ENCODE results near the gene PPM1N. TPM values are rescaled to one million over a fixed set of nuclear protein-coding genes. Genes with fewer than 3 reads are reported as not detected.

The PPM1N gene
- total and polyA plus RNA-seq, 2 of the 13 experiments (the other 11 are each of a cell fraction or from before 2014, with no cell fraction given), result 0.31 to 1.8 TPM

GRCh38 chr19:45523642-45524256 lies 25.5 kb downstream of the PPM1N start (continued):
- no peak for TF ChIP-seq ZBTB10 (CRISPR knock-in tag; IDR thresholded peaks at IDR 0.05; ENCODE audit: borderline replicate concordance)
- no peak for TF ChIP-seq SMARCE1 (IDR thresholded peaks at IDR 0.05; ENCODE audit: borderline replicate concordance)
- no peak for TF ChIP-seq TIGD3 (CRISPR knock-in tag; IDR thresholded peaks at IDR 0.05; ENCODE audit: borderline replicate concordance)
- TF ChIP-seq CEBPG (CRISPR knock-in tag; IDR thresholded peaks at IDR 0.05), result no peak
- TF ChIP-seq SNAPC2 (CRISPR knock-in tag; IDR thresholded peaks at IDR 0.05), result no peak
- no peak for TF ChIP-seq LBX2 (CRISPR knock-in tag; IDR thresholded peaks at IDR 0.05; ENCODE audit: borderline replicate concordance)
- TF ChIP-seq ZNF768 (CRISPR knock-in tag; IDR thresholded peaks at IDR 0.05), result no peak
- no peak for TF ChIP-seq NCOA5 (CRISPR knock-in tag; IDR thresholded peaks at IDR 0.05)
- TF ChIP-seq ZMYM3 (CRISPR knock-in tag; IDR thresholded peaks at IDR 0.05), result no peak
- TF ChIP-seq ZNF552 (CRISPR knock-in tag; IDR thresholded peaks at IDR 0.05; ENCODE audit: borderline replicate concordance), result no peak
- TF ChIP-seq ZFX (CRISPR knock-in tag; IDR thresholded peaks at IDR 0.05; ENCODE audit: low read depth), result no peak
- no peak for TF ChIP-seq ZBTB38 (CRISPR knock-in tag; IDR thresholded peaks at IDR 0.05)
- TF ChIP-seq SP4 (CRISPR knock-in tag; IDR thresholded peaks at IDR 0.05), result no peak
- no peak for TF ChIP-seq IRX3 (CRISPR knock-in tag; IDR thresholded peaks at IDR 0.05; ENCODE audit: borderline replicate concordance, low read depth)
- TF ChIP-seq RORA (CRISPR knock-in tag; IDR thresholded peaks at IDR 0.05), result no peak
- TF ChIP-seq ZNF510 (CRISPR knock-in tag; IDR thresholded peaks at IDR 0.05; ENCODE audit: low read depth), result no peak
- no peak for TF ChIP-seq ZFP37 (CRISPR knock-in tag; IDR thresholded peaks at IDR 0.05; ENCODE audit: borderline replicate concordance)
- TF ChIP-seq ZFP90 (CRISPR knock-in tag; IDR thresholded peaks at IDR 0.05; ENCODE audit: borderline replicate concordance), result no peak
- TF ChIP-seq MXI1 (IDR thresholded peaks at IDR 0.05; ENCODE audit: borderline replicate concordance, low read depth, low read length), result no peak
- TF ChIP-seq DPF2 (CRISPR knock-in tag; IDR thresholded peaks at IDR 0.05; ENCODE audit: borderline replicate concordance, low read depth), result no peak
- no peak for TF ChIP-seq ZNF761 (CRISPR knock-in tag; conservative IDR thresholded peaks at IDR 0.05)
- TF ChIP-seq SOX5 (CRISPR knock-in tag; IDR thresholded peaks at IDR 0.05; ENCODE audit: borderline replicate concordance), result no peak
- no peak for TF ChIP-seq ZBTB49 (CRISPR knock-in tag; IDR thresholded peaks at IDR 0.05; ENCODE audit: borderline replicate concordance)
- no peak for TF ChIP-seq ATAD3A (CRISPR knock-in tag; IDR thresholded peaks at IDR 0.05)
- TF ChIP-seq ZNF256 (CRISPR knock-in tag; conservative IDR thresholded peaks at IDR 0.05), result no peak
- TF ChIP-seq NPAS2 (CRISPR knock-in tag; IDR thresholded peaks at IDR 0.05; ENCODE audit: borderline replicate concordance), result no peak
